ENCODE data around the gene ABHD16A. TPM values are rescaled to one million over a fixed set of nuclear protein-coding genes. Genes with fewer than 3 reads are reported as not detected.

The ABHD16A gene
- total RNA-seq, 2 experiments from 2014 or later, result 28.6 to 32.7 TPM

DNA sequence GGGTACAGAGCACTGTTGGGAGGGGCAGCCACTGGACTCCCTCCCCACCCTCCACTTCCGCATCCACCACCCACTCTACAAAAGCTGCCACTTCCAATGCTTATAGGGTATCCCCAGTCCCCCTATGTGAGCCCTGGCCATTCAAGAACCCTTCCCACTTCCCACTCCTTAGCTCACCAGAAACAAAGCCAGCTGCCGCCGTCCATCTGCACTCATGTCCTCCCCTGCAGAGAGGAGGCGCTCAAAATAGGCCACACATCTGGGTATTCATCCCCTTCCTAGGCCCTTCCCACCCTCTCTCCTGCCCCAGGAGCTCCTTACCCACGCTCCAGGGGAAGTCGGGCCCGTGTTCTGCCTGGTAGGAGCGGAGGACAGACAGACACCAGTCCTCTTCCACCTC is 15.8 kb downstream of the ABHD16A start:
- ChIA-PET CTCF (ENCODE audit: unreplicated experiment) (interaction anchor here (0.6 kb wide), 1 partner anchor 73 kb away, joined by 3 read pairs; no protein-coding TSS in a partner anchor), POLR2A (interaction anchor here (0.7 kb wide), 1 partner anchor 12 kb away, joined by 3 read pairs; no protein-coding TSS in a partner anchor)
- no TSS peak for BruUV-seq (replicated peaks)
- H3K79me2 ChIP-seq (ENCODE audit: insufficient read depth, low read depth, low read length), result no peaks in the 10 kb centered on the region
- TF ChIP-seq EZH2phosphoT487 (IDR thresholded peaks at IDR 0.05; ENCODE audit: borderline replicate concordance, low read depth, low read length) (no peak), CTCF (conservative IDR thresholded peaks at IDR 0.05; ENCODE audit: low read length) (no peak)
- H3K4me3 ChIP-seq (ENCODE audit: low read depth, low read length, poor library complexity, severe bottlenecking), result no peak overlapping the region
- H3K9me2 ChIP-seq (ENCODE audit: insufficient read depth, low read length), result no peaks in the 10 kb centered on the region
- no peak overlapping the region for H3K27ac ChIP-seq (ENCODE audit: low read depth, low read length, poor library complexity, severe bottlenecking)
- DNase-seq (ENCODE audit: low spot score), result no peak
- H3K4me1 ChIP-seq (ENCODE audit: insufficient read depth, low read length, poor library complexity, severe bottlenecking), result peaks cover 12% of the 10 kb centered on the region
- no peaks in the 10 kb centered on the region for H3K9me3 ChIP-seq (ENCODE audit: low read length)
- peaks cover 56% of the 10 kb centered on the region for H3K36me3 ChIP-seq (ENCODE audit: insufficient read depth, low read length)
- intact Hi-C loops (cut with micrococcal nuclease; ENCODE audit: unreplicated experiment), result loop anchor here (10.0 kb wide), 2 partner anchors 207 to 463 kb away; partner anchors contain the start of gene EHMT2
- no peak overlapping the region for H2AFZ ChIP-seq (ENCODE audit: low read length)
- no peaks in the 10 kb centered on the region for H4K20me1 ChIP-seq (ENCODE audit: insufficient read depth, low read length)
- H3K4me2 ChIP-seq (ENCODE audit: low read length), result no peak overlapping the region

DNA sequence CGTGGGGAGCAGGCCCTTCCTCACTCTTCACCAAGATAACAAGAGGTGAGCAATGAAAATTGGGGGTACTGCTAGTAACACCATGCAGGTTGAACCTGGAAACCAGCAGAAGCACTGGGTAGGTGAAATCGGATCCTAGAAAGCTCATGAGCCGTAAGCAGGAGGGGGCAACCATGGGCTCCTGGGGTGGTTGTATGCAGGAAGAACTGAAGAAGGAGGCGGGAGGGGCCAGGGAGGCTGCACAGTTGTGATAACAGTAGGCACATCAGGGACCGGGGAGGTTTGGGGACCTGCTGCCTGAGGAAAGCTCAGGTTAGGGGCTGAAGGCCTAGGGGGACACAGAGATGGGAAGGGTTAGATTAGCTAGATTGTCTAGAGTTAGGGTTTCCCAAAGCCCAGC is 16.6 kb downstream of the ABHD16A start:
- no peak for TF ChIP-seq EZH2phosphoT487 (IDR thresholded peaks at IDR 0.05; ENCODE audit: borderline replicate concordance, low read depth, low read length)
- no peak for TF ChIP-seq CTCF (conservative IDR thresholded peaks at IDR 0.05; ENCODE audit: low read length)
- Histone ChIP-seq H3K4me1 (ENCODE audit: insufficient read depth, low read length, poor library complexity, severe bottlenecking) (peaks cover 13% of the 10 kb centered on the region), H3K27ac (ENCODE audit: low read depth, low read length, poor library complexity, severe bottlenecking) (no peak overlapping the region), H3K36me3 (ENCODE audit: insufficient read depth, low read length) (peaks cover 49% of the 10 kb centered on the region), H2AFZ (ENCODE audit: low read length) (no peak overlapping the region), H3K4me3 (ENCODE audit: low read depth, low read length, poor library complexity, severe bottlenecking) (no peak overlapping the region), H3K9me2 (ENCODE audit: insufficient read depth, low read length) (no peaks in the 10 kb centered on the region), H3K79me2 (ENCODE audit: insufficient read depth, low read depth, low read length) (no peaks in the 10 kb centered on the region), H3K4me2 (ENCODE audit: low read length) (no peak overlapping the region), H3K9me3 (ENCODE audit: low read length) (no peaks in the 10 kb centered on the region), H4K20me1 (ENCODE audit: insufficient read depth, low read length) (no peaks in the 10 kb centered on the region)
- DNase-seq (ENCODE audit: low spot score), result no peak
- intact Hi-C loops (cut with micrococcal nuclease; ENCODE audit: unreplicated experiment), result loop anchor here (10.0 kb wide), 2 partner anchors 208 to 462 kb away; partner anchors contain the start of gene EHMT2
- no TSS peak for BruUV-seq (replicated peaks)
- ChIA-PET CTCF (ENCODE audit: unreplicated experiment) (no interaction called here), POLR2A (interaction anchor here (0.9 kb wide), 1 partner anchor 52 kb away, joined by 3 read pairs; no protein-coding TSS in a partner anchor)

DNA sequence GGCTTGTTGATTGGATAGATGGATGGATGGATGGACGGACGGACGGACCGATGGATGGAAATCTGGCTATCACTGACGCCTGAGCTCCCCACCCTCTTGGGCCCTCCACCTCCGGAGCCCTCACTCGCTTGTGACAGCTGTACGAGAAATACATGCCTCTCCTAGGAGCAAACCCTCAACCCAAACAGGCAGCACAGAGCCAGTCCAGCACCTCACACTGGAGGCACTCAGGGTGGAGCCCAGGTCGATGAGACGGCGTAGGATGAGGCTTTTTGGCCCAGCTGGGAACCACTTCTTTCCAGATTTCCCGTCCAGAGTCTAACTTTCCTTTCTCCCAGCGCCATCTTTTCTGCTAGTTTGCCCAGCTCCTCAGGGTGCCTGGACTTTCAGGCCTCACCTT is 19.5 kb downstream of the ABHD16A start:
- DNase-seq (ENCODE audit: low spot score), result no peak
- TF ChIP-seq CTCF (conservative IDR thresholded peaks at IDR 0.05; ENCODE audit: low read length), result no peak
- no peak for TF ChIP-seq EZH2phosphoT487 (IDR thresholded peaks at IDR 0.05; ENCODE audit: borderline replicate concordance, low read depth, low read length)
- H4K20me1 ChIP-seq (ENCODE audit: insufficient read depth, low read length), result no peaks in the 10 kb centered on the region
- intact Hi-C loops (cut with micrococcal nuclease; ENCODE audit: unreplicated experiment), result loop anchor here (10.0 kb wide), 2 partner anchors 211 to 459 kb away; partner anchors contain the start of gene EHMT2
- no peaks in the 10 kb centered on the region for H3K9me3 ChIP-seq (ENCODE audit: low read length)
- no peak overlapping the region for H3K4me3 ChIP-seq (ENCODE audit: low read depth, low read length, poor library complexity, severe bottlenecking)
- no TSS peak for BruUV-seq (replicated peaks)
- no peaks in the 10 kb centered on the region for H3K79me2 ChIP-seq (ENCODE audit: insufficient read depth, low read depth, low read length)
- H3K36me3 ChIP-seq (ENCODE audit: insufficient read depth, low read length), result peaks cover 21% of the 10 kb centered on the region; the same call in 1 of the 2 replicates
- H2AFZ ChIP-seq (ENCODE audit: low read length), result no peak overlapping the region
- peaks cover 15% of the 10 kb centered on the region for H3K4me1 ChIP-seq (ENCODE audit: insufficient read depth, low read length, poor library complexity, severe bottlenecking)
- ChIA-PET POLR2A (no interaction called here), CTCF (ENCODE audit: unreplicated experiment) (no interaction called here)
- H3K27ac ChIP-seq (ENCODE audit: low read depth, low read length, poor library complexity, severe bottlenecking), result no peak overlapping the region
- no peaks in the 10 kb centered on the region for H3K9me2 ChIP-seq (ENCODE audit: insufficient read depth, low read length)
- no peak overlapping the region for H3K4me2 ChIP-seq (ENCODE audit: low read length)

Measured in OCI-LY7 (cell line).